Body of pancreas (tissue), 4 donors: ENCODE measurements around the gene MRPL10.

Experiments used
- POLR2A ChIP-seq, 3 donors: fragments of 450-650 bp; IDR thresholded peaks; one replicate each; pipeline ENCODE4 v1.6.1; 2016; ENCODE audit warnings: antibody characterized with exemption in 3 of 3, mild to moderate bottlenecking in 2 of 3
- TF ChIP-seq, protein P1 (sequence below), 7 experiments: fragments of 450-650 bp in 4 of 7; fragments of 200-600 bp in 3 of 7; sonication (generic) in 3 of 7; IDR thresholded peaks; one replicate each; pipeline ENCODE4 v1.5.1; 2016 to 2019; ENCODE audit warnings: antibody characterized with exemption in 7 of 7

DNA sequence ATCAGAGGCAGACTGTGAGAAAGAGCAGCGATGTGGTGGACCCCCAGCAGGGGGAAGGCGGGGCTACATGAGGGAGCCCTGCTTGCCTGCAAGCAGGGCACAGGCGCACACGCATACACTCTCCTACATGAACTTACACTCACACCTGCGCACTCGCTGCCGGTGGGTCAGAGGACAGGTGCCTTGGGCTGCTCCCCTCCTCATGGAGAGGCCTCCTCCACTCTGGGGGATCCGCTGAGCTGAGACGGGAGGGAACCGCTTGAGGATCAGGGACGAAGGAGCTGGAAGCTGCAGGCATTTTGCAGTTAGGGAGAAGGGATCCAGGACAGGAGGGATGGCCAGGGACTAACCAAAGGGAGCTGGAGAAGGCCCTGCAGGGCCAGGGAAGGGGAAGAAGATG, 23.9 kb downstream of the MRPL10 start:
- TF ChIP-seq, protein P1, sequence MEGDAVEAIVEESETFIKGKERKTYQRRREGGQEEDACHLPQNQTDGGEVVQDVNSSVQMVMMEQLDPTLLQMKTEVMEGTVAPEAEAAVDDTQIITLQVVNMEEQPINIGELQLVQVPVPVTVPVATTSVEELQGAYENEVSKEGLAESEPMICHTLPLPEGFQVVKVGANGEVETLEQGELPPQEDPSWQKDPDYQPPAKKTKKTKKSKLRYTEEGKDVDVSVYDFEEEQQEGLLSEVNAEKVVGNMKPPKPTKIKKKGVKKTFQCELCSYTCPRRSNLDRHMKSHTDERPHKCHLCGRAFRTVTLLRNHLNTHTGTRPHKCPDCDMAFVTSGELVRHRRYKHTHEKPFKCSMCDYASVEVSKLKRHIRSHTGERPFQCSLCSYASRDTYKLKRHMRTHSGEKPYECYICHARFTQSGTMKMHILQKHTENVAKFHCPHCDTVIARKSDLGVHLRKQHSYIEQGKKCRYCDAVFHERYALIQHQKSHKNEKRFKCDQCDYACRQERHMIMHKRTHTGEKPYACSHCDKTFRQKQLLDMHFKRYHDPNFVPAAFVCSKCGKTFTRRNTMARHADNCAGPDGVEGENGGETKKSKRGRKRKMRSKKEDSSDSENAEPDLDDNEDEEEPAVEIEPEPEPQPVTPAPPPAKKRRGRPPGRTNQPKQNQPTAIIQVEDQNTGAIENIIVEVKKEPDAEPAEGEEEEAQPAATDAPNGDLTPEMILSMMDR (IDR thresholded peaks at IDR 0.05) = no peak
- TF ChIP-seq POLR2A (IDR thresholded peaks at IDR 0.05) = no peak
